Nephron progenitor cell (in vitro differentiated cells): ENCODE results near the gene GPR31.

Source experiments
- DNase-seq: peaks from one replicate; pipeline ENCODE4 v3.0.0; 2021
- H3K27ac Mint-ChIP-seq: 2 replicates; pipeline ENCODE4 v1.8.0; 2021; ENCODE audit warnings: mild to moderate bottlenecking, moderate library complexity, mixed read lengths
- H3K27me3 Mint-ChIP-seq: 2 replicates; pipeline ENCODE4 v1.8.0; 2021; ENCODE audit warnings: mild to moderate bottlenecking, low read depth, mixed read lengths; ENCODE audit not compliant: poor library complexity
- H3K36me3 Mint-ChIP-seq: 2 replicates; pipeline ENCODE4 v1.8.0; 2021; ENCODE audit warnings: low read depth, mixed read lengths
- H3K4me1 Mint-ChIP-seq: 2 replicates; pipeline ENCODE4 v1.8.0; 2021; ENCODE audit warnings: mixed read lengths
- H3K4me3 Mint-ChIP-seq: 2 replicates; pipeline ENCODE4 v1.8.0; 2021; ENCODE audit warnings: mild to moderate bottlenecking, moderate library complexity, mixed read lengths
- H3K9me3 Mint-ChIP-seq: 2 replicates; pipeline ENCODE4 v1.8.0; 2021; ENCODE audit warnings: mild to moderate bottlenecking, moderate library complexity, mixed read lengths
- TF ChIP-seq, protein P1 (sequence below): fragments of 200-600 bp; sonication (generic); IDR thresholded peaks from 2 replicates; pipeline ENCODE4 v1.5.0; 2021; ENCODE audit warnings: antibody characterized with exemption

The GPR31 gene

DNA sequence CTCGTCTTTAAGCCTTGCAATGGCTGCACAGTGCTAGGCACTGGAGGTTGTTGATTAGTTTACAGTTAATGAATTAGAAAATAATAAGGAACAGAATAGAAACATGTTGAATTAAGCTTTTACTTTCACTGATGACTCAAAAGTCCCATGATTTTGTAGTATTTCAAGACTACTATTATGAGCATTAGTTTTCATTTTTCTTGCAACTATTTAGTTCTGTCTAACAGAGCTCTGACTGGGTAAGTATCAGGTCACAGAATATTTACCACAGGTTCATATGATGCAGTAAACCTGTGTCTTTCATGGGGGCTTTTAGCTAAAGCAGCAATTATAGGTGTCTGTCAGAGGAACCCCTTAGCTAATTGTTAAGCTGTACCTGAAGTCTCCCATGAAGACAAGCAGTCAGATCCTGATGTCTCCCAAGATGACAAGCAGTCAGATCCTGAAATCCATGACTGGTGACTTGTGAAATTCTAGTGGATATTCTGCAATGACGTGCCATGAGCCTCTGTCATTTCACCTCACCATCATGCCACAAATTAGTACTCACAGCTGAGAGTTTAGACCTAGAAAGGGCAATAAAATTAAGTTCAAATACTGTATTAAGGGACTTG lies 8.2 kb upstream of the GPR31 start:
- Mint-ChIP-seq H3K4me1 (peaks cover 4% of the 10 kb centered on the region), H3K27me3 (peaks cover 17% of the 10 kb centered on the region), H3K9me3 (no peaks in the 10 kb centered on the region), H3K4me3 (no peak overlapping the region), H3K36me3 (no peaks in the 10 kb centered on the region), H3K27ac (no peak overlapping the region)
- DNase-seq = no peak
- TF ChIP-seq, protein P1, sequence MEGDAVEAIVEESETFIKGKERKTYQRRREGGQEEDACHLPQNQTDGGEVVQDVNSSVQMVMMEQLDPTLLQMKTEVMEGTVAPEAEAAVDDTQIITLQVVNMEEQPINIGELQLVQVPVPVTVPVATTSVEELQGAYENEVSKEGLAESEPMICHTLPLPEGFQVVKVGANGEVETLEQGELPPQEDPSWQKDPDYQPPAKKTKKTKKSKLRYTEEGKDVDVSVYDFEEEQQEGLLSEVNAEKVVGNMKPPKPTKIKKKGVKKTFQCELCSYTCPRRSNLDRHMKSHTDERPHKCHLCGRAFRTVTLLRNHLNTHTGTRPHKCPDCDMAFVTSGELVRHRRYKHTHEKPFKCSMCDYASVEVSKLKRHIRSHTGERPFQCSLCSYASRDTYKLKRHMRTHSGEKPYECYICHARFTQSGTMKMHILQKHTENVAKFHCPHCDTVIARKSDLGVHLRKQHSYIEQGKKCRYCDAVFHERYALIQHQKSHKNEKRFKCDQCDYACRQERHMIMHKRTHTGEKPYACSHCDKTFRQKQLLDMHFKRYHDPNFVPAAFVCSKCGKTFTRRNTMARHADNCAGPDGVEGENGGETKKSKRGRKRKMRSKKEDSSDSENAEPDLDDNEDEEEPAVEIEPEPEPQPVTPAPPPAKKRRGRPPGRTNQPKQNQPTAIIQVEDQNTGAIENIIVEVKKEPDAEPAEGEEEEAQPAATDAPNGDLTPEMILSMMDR = no peak

GRCh38 chr6:167164261-167164660 lies 6.5 kb upstream of the GPR31 start:
- DNase-seq = no peak
- H3K9me3 Mint-ChIP-seq = no peaks in the 10 kb centered on the region
- TF ChIP-seq, protein P1 = no peak
- no peak overlapping the region for H3K4me3 Mint-ChIP-seq
- H3K27me3 Mint-ChIP-seq = peaks cover 18% of the 10 kb centered on the region
- no peak overlapping the region for H3K27ac Mint-ChIP-seq
- no peaks in the 10 kb centered on the region for H3K36me3 Mint-ChIP-seq
- H3K4me1 Mint-ChIP-seq = no peaks in the 10 kb centered on the region

DNA sequence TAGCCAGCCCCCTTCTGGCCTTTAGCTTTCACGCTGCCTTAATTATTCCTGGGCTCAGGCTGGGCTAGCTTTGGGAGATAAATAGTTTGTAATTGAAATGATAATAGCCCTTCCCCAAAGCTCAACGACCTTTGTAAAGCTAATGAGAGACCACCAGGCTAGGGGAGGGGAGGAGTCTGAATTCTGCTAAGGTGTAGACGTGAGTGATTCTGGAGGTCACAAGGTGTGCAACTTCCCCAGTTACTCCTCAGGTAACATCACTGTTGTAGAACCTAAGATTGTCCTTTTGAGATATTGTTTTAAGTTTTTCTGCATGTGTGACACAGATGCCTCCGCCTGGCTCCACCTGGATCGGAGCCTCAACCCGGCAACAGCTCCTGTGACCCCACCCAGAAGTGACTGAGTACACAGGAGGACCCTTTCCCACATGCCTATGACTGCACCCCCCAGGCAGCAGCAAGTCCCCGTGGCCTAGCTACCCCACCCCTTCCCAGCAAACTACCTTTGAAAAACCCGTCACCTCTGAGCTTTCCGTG lies 5.8 kb upstream of the GPR31 start:
- Mint-ChIP-seq H3K36me3 (no peaks in the 10 kb centered on the region), H3K4me3 (no peak overlapping the region), H3K27me3 (peaks cover 16% of the 10 kb centered on the region), H3K9me3 (no peaks in the 10 kb centered on the region), H3K27ac (no peak overlapping the region), H3K4me1 (no peaks in the 10 kb centered on the region)
- no peak for DNase-seq
- TF ChIP-seq, protein P1 = no peak

DNA sequence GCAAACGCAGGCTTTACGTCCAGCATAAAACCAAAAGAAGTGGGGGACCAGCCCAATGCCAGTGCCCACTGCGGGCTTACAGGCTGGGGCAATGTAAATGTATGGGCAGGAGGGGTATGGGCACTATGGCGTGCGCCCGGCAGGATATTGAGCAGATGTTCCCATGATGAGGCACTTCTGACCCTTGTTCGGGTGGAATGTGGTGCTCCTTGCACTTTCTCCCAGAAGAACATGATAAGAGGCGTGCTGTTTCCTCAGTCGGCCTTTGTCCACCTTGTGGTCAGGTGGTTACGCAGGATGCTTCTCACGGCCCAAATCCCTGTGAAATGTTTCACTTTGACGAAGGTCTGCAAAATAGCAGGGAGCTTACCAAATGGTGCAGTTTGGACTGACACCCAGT lies 4.8 kb upstream of the GPR31 start:
- no peak overlapping the region for H3K27ac Mint-ChIP-seq

DNA sequence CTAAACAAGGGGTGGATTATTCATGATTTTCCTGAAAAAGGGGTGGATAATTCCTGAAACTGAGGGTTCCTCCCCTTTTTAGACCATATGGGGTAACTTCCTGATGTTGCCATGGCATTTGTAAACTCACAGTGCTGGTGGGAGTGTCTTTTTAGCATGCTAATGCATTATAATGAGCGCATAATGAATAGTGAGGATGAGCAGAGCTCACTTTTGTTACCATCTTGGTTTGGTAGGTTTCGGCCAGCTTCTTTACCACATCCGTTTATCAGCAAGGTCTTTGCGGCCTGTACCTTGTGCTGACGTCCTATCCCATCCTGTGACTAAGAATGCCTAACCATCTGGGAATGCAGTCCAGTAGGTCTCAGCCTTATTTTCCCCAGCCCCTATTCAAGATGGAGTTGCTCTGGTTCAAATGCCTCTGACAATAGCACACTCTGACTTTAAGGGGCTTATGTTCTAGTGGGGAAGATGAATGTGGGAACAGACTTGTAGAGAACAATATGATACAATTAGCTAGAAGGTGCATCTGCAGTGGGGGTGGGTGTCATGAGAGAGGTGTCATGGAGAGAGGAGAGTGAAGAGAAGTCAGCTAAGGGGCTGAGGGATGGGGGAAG lies 4.2 kb upstream of the GPR31 start:
- TF ChIP-seq, protein P1 = no peak
- no peak overlapping the region for H3K27ac Mint-ChIP-seq
- H3K27me3 Mint-ChIP-seq = peaks cover 17% of the 10 kb centered on the region
- H3K4me1 Mint-ChIP-seq = peaks cover 6% of the 10 kb centered on the region
- H3K36me3 Mint-ChIP-seq = no peaks in the 10 kb centered on the region
- H3K4me3 Mint-ChIP-seq = no peak overlapping the region
- no peak for DNase-seq
- H3K9me3 Mint-ChIP-seq = no peaks in the 10 kb centered on the region

More for the DNA sequence above, 4.8 kb upstream of the GPR31 start:
- no peak for DNase-seq
- H3K27me3 Mint-ChIP-seq = peaks cover 17% of the 10 kb centered on the region
- peaks cover 6% of the 10 kb centered on the region for H3K4me1 Mint-ChIP-seq
- no peaks in the 10 kb centered on the region for H3K9me3 Mint-ChIP-seq
- TF ChIP-seq, protein P1 = no peak
- no peak overlapping the region for H3K4me3 Mint-ChIP-seq
- H3K36me3 Mint-ChIP-seq = no peaks in the 10 kb centered on the region

GRCh38 chr6:167157414-167157813 lies 366 bp downstream of the GPR31 start:
- Mint-ChIP-seq H3K4me3 (no peak overlapping the region), H3K36me3 (no peaks in the 10 kb centered on the region), H3K9me3 (no peaks in the 10 kb centered on the region), H3K4me1 (peaks cover 6% of the 10 kb centered on the region), H3K27me3 (peaks cover 15% of the 10 kb centered on the region), H3K27ac (no peak overlapping the region)
- DNase-seq = no peak
- TF ChIP-seq, protein P1 = no peak
